ENCODE data around the gene GRK3. TPM values are rescaled to one million over a fixed set of nuclear protein-coding genes. Genes with fewer than 3 reads are reported as not detected.
"Not testable (repeated sequence)": the region's sequence is repeated elsewhere in the genome, so short reads cannot be mapped to it uniquely, and the experiment has no call there.

The GRK3 gene
- 12.4 TPM for total RNA-seq (ENCODE audit: unreplicated experiment)
- long read RNA-seq, partial matches to known transcripts, result 0 of 1 reads
- long read RNA-seq, other reads (novel, unspliced or antisense), result 1 of 1 reads

- H3K27ac Mint-ChIP-seq (ENCODE audit: unreplicated experiment), result peak within 1 kb of the TSS; percentile 45
- H3K36me3 Mint-ChIP-seq (ENCODE audit: unreplicated experiment), result no peaks in the 10 kb centered on the region
- TF ChIP-seq CTCF (IDR thresholded peaks at IDR 0.05; ENCODE audit: partially characterized antibody, unreplicated experiment), result no peak
- H3K4me1 Mint-ChIP-seq (ENCODE audit: low read depth, unreplicated experiment), result peaks cover 10% of the 10 kb centered on the region
- peak; percentile 74 for DNase-seq
- H3K4me3 Mint-ChIP-seq (ENCODE audit: unreplicated experiment), result peak within 1 kb of the TSS; percentile 94
- H3K9me3 Mint-ChIP-seq (ENCODE audit: unreplicated experiment), result peaks cover 7% of the 10 kb centered on the region
- H3K27me3 Mint-ChIP-seq (ENCODE audit: unreplicated experiment), result peaks cover 7% of the 10 kb centered on the region
Measured at GRCh38 chr22:25564320-25564978, at the start of gene GRK3. GRK3 (plus strand) TSS chr22:25564675; CDS start chr22:25565041, 366 bp downstream.

GRCh38 chr22:25518000-25518663 lies 46.3 kb upstream of the GRK3 start:
- no peak for DNase-seq
- no peak overlapping the region for H3K4me3 Mint-ChIP-seq (ENCODE audit: unreplicated experiment)
- TF ChIP-seq CTCF (IDR thresholded peaks at IDR 0.05; ENCODE audit: partially characterized antibody, unreplicated experiment), result no peak
- no peaks in the 10 kb centered on the region for H3K27me3 Mint-ChIP-seq (ENCODE audit: unreplicated experiment)
- H3K27ac Mint-ChIP-seq (ENCODE audit: unreplicated experiment), result no peak overlapping the region
- no peaks in the 10 kb centered on the region for H3K4me1 Mint-ChIP-seq (ENCODE audit: low read depth, unreplicated experiment)
- H3K9me3 Mint-ChIP-seq (ENCODE audit: unreplicated experiment), result no peaks in the 10 kb centered on the region
- H3K36me3 Mint-ChIP-seq (ENCODE audit: unreplicated experiment), result peaks cover 12% of the 10 kb centered on the region

- Mint-ChIP-seq H3K36me3 (ENCODE audit: unreplicated experiment) (peaks cover 37% of the 10 kb centered on the region), H3K27me3 (ENCODE audit: unreplicated experiment) (peaks cover 2% of the 10 kb centered on the region), H3K9me3 (ENCODE audit: unreplicated experiment) (peaks cover 3% of the 10 kb centered on the region), H3K4me3 (ENCODE audit: unreplicated experiment) (no peak overlapping the region), H3K4me1 (ENCODE audit: low read depth, unreplicated experiment) (no peaks in the 10 kb centered on the region), H3K27ac (ENCODE audit: unreplicated experiment) (no peak overlapping the region)
- TF ChIP-seq CTCF (IDR thresholded peaks at IDR 0.05; ENCODE audit: partially characterized antibody, unreplicated experiment), result no peak
- DNase-seq, result no peak
Measured at GRCh38 chr22:25525376-25525775, 39.1 kb upstream of the GRK3 start.

- not testable (repeated sequence) for H3K4me1 Mint-ChIP-seq (ENCODE audit: low read depth, unreplicated experiment); H3K9me3 Mint-ChIP-seq (ENCODE audit: unreplicated experiment); H3K27me3 Mint-ChIP-seq (ENCODE audit: unreplicated experiment); H3K4me3 Mint-ChIP-seq (ENCODE audit: unreplicated experiment); H3K27ac Mint-ChIP-seq (ENCODE audit: unreplicated experiment); DNase-seq
- peaks cover 37% of the 10 kb centered on the region for H3K36me3 Mint-ChIP-seq (ENCODE audit: unreplicated experiment)
Measured at GRCh38 chr22:25525804-25526584, 38.5 kb upstream of the GRK3 start.

- DNase-seq; H3K27ac Mint-ChIP-seq (ENCODE audit: unreplicated experiment); H3K9me3 Mint-ChIP-seq (ENCODE audit: unreplicated experiment); H3K27me3 Mint-ChIP-seq (ENCODE audit: unreplicated experiment); H3K4me3 Mint-ChIP-seq (ENCODE audit: unreplicated experiment); H3K4me1 Mint-ChIP-seq (ENCODE audit: low read depth, unreplicated experiment): not testable (repeated sequence)
- H3K36me3 Mint-ChIP-seq (ENCODE audit: unreplicated experiment), result peaks cover 31% of the 10 kb centered on the region
Measured at GRCh38 chr22:25527016-25527415, 37.5 kb upstream of the GRK3 start.

GRCh38 chr22:25528068-25528467 lies 36.4 kb upstream of the GRK3 start:
- not testable (repeated sequence) for DNase-seq; H3K9me3 Mint-ChIP-seq (ENCODE audit: unreplicated experiment); H3K4me1 Mint-ChIP-seq (ENCODE audit: low read depth, unreplicated experiment); H3K4me3 Mint-ChIP-seq (ENCODE audit: unreplicated experiment); H3K27ac Mint-ChIP-seq (ENCODE audit: unreplicated experiment); H3K27me3 Mint-ChIP-seq (ENCODE audit: unreplicated experiment)
- H3K36me3 Mint-ChIP-seq (ENCODE audit: unreplicated experiment), result peaks cover 25% of the 10 kb centered on the region

- peaks cover 25% of the 10 kb centered on the region for H3K36me3 Mint-ChIP-seq (ENCODE audit: unreplicated experiment)
- H3K27ac Mint-ChIP-seq (ENCODE audit: unreplicated experiment); H3K9me3 Mint-ChIP-seq (ENCODE audit: unreplicated experiment); DNase-seq; H3K4me3 Mint-ChIP-seq (ENCODE audit: unreplicated experiment); H3K27me3 Mint-ChIP-seq (ENCODE audit: unreplicated experiment); H3K4me1 Mint-ChIP-seq (ENCODE audit: low read depth, unreplicated experiment): not testable (repeated sequence)
Measured at GRCh38 chr22:25529059-25529458, 35.4 kb upstream of the GRK3 start.

- peaks cover 21% of the 10 kb centered on the region for H3K36me3 Mint-ChIP-seq (ENCODE audit: unreplicated experiment)
- H3K4me1 Mint-ChIP-seq (ENCODE audit: low read depth, unreplicated experiment); H3K4me3 Mint-ChIP-seq (ENCODE audit: unreplicated experiment); H3K27ac Mint-ChIP-seq (ENCODE audit: unreplicated experiment); H3K9me3 Mint-ChIP-seq (ENCODE audit: unreplicated experiment); DNase-seq; H3K27me3 Mint-ChIP-seq (ENCODE audit: unreplicated experiment): not testable (repeated sequence)
Measured at GRCh38 chr22:25529541-25530137, 34.8 kb upstream of the GRK3 start.
